Ramos (cell line): ENCODE results near the gene WNT1.

Source experiments
- in situ Hi-C: fragments of 300-500 bp; cut with MboI; formaldehyde crosslinking; loops from one replicate; pipeline ENCODE4 v1.14.3; 2022; ENCODE audit warnings: low sequenced_read_pairs; ENCODE audit not compliant: unreplicated experiment

The WNT1 gene

GRCh38 chr12:49026101-49026500 is 48.0 kb downstream of the WNT1 start:
- in situ Hi-C loops: no loop called here

- in situ Hi-C loops: no loop called here
Measured at GRCh38 chr12:49026678-49027480, 48.8 kb downstream of the WNT1 start.

GRCh38 chr12:49027846-49028555 is 49.9 kb downstream of the WNT1 start:
- in situ Hi-C loops: no loop called here

GRCh38 chr12:49028666-49029275 is 50.6 kb downstream of the WNT1 start:
- in situ Hi-C loops: no loop called here

GRCh38 chr12:49030119-49030518 is 52.0 kb downstream of the WNT1 start:
- in situ Hi-C loops: no loop called here

- in situ Hi-C loops: no loop called here
Measured at GRCh38 chr12:49030714-49031572, 52.8 kb downstream of the WNT1 start.

GRCh38 chr12:49031573-49032161 is 53.5 kb downstream of the WNT1 start:
- in situ Hi-C loops: no loop called here
